Activated naive CD4-positive, alpha-beta T cell treated with anti-CD3 and anti-CD28 coated beads, Interleukin-2, amount 50 U/mL, for 24 hours (primary cell): Measurements from ENCODE around the gene CACNA1B.
A peak's percentile ranks its signal among the peaks of the same experiment; 100 is the strongest.
"Not testable (repeated sequence)": the region's sequence is repeated elsewhere in the genome, so short reads cannot be mapped to it uniquely, and the experiment has no call there.

Experiments
- H3K27ac Mint-ChIP-seq: one replicate; pipeline ENCODE4 v1.8.0; 2021; ENCODE audit warnings: mild to moderate bottlenecking, mixed read lengths
- H3K27me3 Mint-ChIP-seq: one replicate; pipeline ENCODE4 v1.8.0; 2021; ENCODE audit warnings: mixed read lengths
- H3K36me3 Mint-ChIP-seq: one replicate; pipeline ENCODE4 v1.8.0; 2021; ENCODE audit warnings: mixed read lengths
- H3K4me1 Mint-ChIP-seq: one replicate; pipeline ENCODE4 v1.8.0; 2021; ENCODE audit warnings: mixed read lengths
- H3K4me3 Mint-ChIP-seq: one replicate; pipeline ENCODE4 v1.8.0; 2021; ENCODE audit warnings: mild to moderate bottlenecking, mixed read lengths
- H3K9me3 Mint-ChIP-seq: one replicate; pipeline ENCODE4 v1.8.0; 2021; ENCODE audit warnings: mixed read lengths

The CACNA1B gene

GRCh38 chr9:138013273-138013672 lies 135.7 kb downstream of the CACNA1B start:
- H3K27ac Mint-ChIP-seq: no peak overlapping the region
- no peaks in the 10 kb centered on the region for H3K27me3 Mint-ChIP-seq
- no peaks in the 10 kb centered on the region for H3K9me3 Mint-ChIP-seq
- H3K36me3 Mint-ChIP-seq: no peaks in the 10 kb centered on the region
- no peaks in the 10 kb centered on the region for H3K4me1 Mint-ChIP-seq
- no peak overlapping the region for H3K4me3 Mint-ChIP-seq

- no peaks in the 10 kb centered on the region for H3K4me1 Mint-ChIP-seq
- H3K36me3 Mint-ChIP-seq: no peaks in the 10 kb centered on the region
- no peak overlapping the region for H3K27ac Mint-ChIP-seq
- H3K27me3 Mint-ChIP-seq: no peaks in the 10 kb centered on the region
- H3K4me3 Mint-ChIP-seq: no peak overlapping the region
- H3K9me3 Mint-ChIP-seq: no peaks in the 10 kb centered on the region
Observed at GRCh38 chr9:138013836-138014562, 136.4 kb downstream of the CACNA1B start.

GRCh38 chr9:138014563-138014945 lies 137.0 kb downstream of the CACNA1B start:
- Mint-ChIP-seq H3K9me3 (no peaks in the 10 kb centered on the region), H3K27me3 (no peaks in the 10 kb centered on the region), H3K4me1 (no peaks in the 10 kb centered on the region), H3K36me3 (no peaks in the 10 kb centered on the region), H3K4me3 (no peak overlapping the region), H3K27ac (no peak overlapping the region)

- Mint-ChIP-seq H3K4me3 (no peak overlapping the region), H3K4me1 (no peaks in the 10 kb centered on the region), H3K27me3 (no peaks in the 10 kb centered on the region), H3K36me3 (no peaks in the 10 kb centered on the region), H3K9me3 (no peaks in the 10 kb centered on the region), H3K27ac (no peak overlapping the region)
Observed at GRCh38 chr9:138015021-138015829, 137.6 kb downstream of the CACNA1B start.

GRCh38 chr9:138016406-138017187 lies 139.0 kb downstream of the CACNA1B start:
- Mint-ChIP-seq H3K4me3 (no peak overlapping the region), H3K27ac (no peak overlapping the region), H3K36me3 (no peaks in the 10 kb centered on the region), H3K27me3 (no peaks in the 10 kb centered on the region), H3K4me1 (no peaks in the 10 kb centered on the region), H3K9me3 (no peaks in the 10 kb centered on the region)

GRCh38 chr9:138017200-138017599 lies 139.6 kb downstream of the CACNA1B start:
- Mint-ChIP-seq H3K27me3 (peaks cover 3% of the 10 kb centered on the region), H3K36me3 (no peaks in the 10 kb centered on the region), H3K4me1 (no peaks in the 10 kb centered on the region), H3K27ac (no peak overlapping the region), H3K4me3 (no peak overlapping the region), H3K9me3 (no peaks in the 10 kb centered on the region)

- H3K4me1 Mint-ChIP-seq, H3K36me3 Mint-ChIP-seq, H3K27me3 Mint-ChIP-seq, H3K9me3 Mint-ChIP-seq, H3K4me3 Mint-ChIP-seq, H3K27ac Mint-ChIP-seq: not testable (repeated sequence)
Observed at GRCh38 chr9:138019514-138019913, 141.9 kb downstream of the CACNA1B start.

GRCh38 chr9:138020120-138020794 lies 142.7 kb downstream of the CACNA1B start:
- Mint-ChIP-seq H3K27ac (no peak overlapping the region), H3K9me3 (no peaks in the 10 kb centered on the region), H3K4me1 (no peaks in the 10 kb centered on the region), H3K4me3 (no peak overlapping the region), H3K27me3 (peaks cover 11% of the 10 kb centered on the region), H3K36me3 (no peaks in the 10 kb centered on the region)

- Mint-ChIP-seq H3K4me1 (no peaks in the 10 kb centered on the region), H3K4me3 (no peak overlapping the region), H3K9me3 (no peaks in the 10 kb centered on the region), H3K27ac (no peak overlapping the region), H3K36me3 (no peaks in the 10 kb centered on the region), H3K27me3 (peaks cover 11% of the 10 kb centered on the region)
Observed at GRCh38 chr9:138020795-138021182, 143.2 kb downstream of the CACNA1B start.

GRCh38 chr9:138021251-138022056 lies 143.9 kb downstream of the CACNA1B start:
- H3K27me3 Mint-ChIP-seq: peaks cover 15% of the 10 kb centered on the region
- H3K9me3 Mint-ChIP-seq: no peaks in the 10 kb centered on the region
- H3K4me3 Mint-ChIP-seq: peak overlapping the region; percentile 51
- H3K27ac Mint-ChIP-seq: no peak overlapping the region
- no peaks in the 10 kb centered on the region for H3K36me3 Mint-ChIP-seq
- no peaks in the 10 kb centered on the region for H3K4me1 Mint-ChIP-seq

- Mint-ChIP-seq H3K36me3 (no peaks in the 10 kb centered on the region), H3K9me3 (no peaks in the 10 kb centered on the region), H3K27me3 (peaks cover 18% of the 10 kb centered on the region), H3K4me1 (no peaks in the 10 kb centered on the region), H3K27ac (no peak overlapping the region), H3K4me3 (peak overlapping the region; percentile 51)
Observed at GRCh38 chr9:138022121-138022741, 144.6 kb downstream of the CACNA1B start.

GRCh38 chr9:138022756-138023393 lies 145.3 kb downstream of the CACNA1B start:
- peaks cover 21% of the 10 kb centered on the region for H3K27me3 Mint-ChIP-seq
- no peak overlapping the region for H3K4me3 Mint-ChIP-seq
- H3K9me3 Mint-ChIP-seq: no peaks in the 10 kb centered on the region
- no peaks in the 10 kb centered on the region for H3K36me3 Mint-ChIP-seq
- no peaks in the 10 kb centered on the region for H3K4me1 Mint-ChIP-seq
- H3K27ac Mint-ChIP-seq: no peak overlapping the region

GRCh38 chr9:138023394-138024124 lies 146.0 kb downstream of the CACNA1B start:
- Mint-ChIP-seq H3K27ac (no peak overlapping the region), H3K4me1 (no peaks in the 10 kb centered on the region), H3K4me3 (no peak overlapping the region), H3K9me3 (no peaks in the 10 kb centered on the region), H3K27me3 (peaks cover 25% of the 10 kb centered on the region), H3K36me3 (no peaks in the 10 kb centered on the region)
